ENCODE measurements around the gene RBBP4.

The RBBP4 gene

DNA sequence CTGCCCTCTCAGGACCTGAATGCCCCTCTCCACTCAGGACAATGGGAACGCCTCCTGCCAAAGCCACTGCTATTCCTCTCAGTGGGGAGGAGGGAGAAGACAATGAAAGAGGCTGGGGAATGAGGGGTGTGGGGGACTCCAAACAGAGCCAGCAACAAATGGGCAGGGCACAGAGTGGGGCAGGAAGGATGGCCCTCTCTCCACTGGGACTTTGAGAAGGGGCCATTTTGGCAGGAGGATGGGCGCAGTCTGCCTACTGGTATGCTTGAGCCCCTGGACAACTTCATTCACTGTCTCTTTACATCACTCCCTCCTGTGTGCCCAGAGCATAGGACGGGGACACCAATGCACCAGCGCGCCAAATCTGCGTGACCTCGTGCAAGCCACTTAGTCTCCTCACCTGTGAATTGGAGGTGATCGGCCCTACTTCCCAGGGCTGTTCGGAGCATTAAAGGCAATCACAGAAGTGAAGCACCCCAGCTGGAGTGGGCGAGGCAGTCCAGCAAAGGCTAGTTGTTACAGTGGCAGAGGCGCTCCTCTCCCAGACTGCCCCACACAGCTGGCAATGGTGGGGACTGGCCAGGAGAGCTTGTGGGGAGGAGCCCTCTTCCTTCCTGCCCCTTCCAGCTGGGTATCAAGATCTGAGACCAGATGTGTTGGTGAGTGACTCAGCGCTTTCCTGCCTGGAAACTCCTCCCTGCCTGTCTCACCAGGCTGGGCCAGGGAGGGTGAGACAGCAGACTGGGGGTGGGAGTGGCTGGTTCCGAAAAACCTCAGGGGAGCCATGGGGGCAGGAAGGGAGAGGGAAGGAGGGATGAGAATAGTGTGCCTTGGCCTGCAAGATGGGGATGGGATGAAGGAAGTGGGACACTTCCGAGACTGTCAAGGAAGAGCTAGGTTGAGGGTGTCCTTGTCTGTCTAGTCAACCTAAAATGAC is 73.9 kb downstream of the RBBP4 start:
- peak; percentile 97 for DNase-seq

DNA sequence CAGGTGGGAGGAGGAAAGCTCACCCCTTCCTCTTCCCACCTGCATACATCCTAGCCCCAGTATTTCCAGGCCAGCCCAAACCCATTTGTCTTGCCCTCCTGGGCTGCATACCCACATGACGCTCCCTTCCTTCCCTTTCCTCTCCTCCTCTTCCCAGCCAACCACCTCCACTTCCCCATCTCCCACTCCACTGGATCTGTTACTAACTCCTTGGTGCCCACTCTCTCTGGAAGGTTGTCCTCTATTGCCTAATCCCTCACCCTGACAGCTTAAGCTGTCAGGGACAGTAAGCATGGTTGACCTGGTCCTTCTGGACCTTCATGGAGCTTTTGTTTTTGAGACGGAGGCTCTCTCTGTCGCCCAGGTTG is 74.6 kb downstream of the RBBP4 start:
- no peak for DNase-seq

DNA sequence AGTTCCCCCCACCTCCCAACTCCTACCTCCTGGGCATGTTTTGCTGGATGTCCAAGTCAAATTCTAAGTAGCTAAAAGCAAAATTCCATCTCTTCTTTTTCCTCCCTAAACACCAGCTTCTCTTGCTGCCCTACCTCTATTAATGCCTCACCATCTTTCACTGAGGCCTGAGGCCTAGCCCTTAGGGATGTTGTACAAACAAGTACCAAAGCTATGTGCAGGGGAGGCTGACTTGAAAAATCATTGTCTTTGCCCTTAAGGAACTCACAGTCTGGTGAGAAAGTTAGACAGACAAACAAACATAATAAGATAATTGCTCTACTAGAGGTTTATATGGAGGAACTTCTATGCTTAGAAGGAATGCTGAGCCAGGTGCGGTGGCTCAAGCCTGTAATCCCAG is 76.9 kb downstream of the RBBP4 start:
- no peak for DNase-seq

DNA sequence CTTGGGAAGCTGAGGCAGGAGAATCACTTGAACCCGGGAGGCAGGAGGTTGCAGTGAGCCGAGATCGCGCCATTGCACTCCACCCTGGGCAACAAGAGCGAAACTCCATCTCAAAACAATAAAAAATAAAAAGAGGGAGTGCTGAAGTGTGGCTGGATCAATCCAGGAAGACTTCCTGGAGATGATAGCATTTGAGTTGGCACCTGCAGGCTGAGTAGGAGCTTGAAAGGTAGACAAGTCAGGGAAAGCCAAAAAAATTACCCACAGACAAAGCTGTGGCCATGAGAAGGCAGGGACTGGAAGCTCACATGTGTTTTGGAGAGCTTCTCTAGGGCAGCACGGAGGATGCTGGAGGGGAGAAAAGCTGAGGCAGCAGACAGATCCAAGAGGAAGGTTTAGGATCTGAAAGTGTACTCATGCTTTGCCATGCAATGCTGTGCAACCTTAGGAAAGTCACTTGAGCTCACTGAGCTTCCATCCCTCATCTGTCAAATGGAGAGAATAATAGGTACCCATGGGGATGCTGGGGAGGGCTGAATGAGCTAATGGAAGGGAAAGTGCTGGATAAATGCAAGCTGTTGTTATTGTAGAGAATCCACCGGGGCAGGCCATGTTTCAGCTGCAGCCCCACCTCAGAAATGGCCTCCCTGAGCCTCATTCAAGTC is 77.5 kb downstream of the RBBP4 start:
- DNase-seq = no peak

DNA sequence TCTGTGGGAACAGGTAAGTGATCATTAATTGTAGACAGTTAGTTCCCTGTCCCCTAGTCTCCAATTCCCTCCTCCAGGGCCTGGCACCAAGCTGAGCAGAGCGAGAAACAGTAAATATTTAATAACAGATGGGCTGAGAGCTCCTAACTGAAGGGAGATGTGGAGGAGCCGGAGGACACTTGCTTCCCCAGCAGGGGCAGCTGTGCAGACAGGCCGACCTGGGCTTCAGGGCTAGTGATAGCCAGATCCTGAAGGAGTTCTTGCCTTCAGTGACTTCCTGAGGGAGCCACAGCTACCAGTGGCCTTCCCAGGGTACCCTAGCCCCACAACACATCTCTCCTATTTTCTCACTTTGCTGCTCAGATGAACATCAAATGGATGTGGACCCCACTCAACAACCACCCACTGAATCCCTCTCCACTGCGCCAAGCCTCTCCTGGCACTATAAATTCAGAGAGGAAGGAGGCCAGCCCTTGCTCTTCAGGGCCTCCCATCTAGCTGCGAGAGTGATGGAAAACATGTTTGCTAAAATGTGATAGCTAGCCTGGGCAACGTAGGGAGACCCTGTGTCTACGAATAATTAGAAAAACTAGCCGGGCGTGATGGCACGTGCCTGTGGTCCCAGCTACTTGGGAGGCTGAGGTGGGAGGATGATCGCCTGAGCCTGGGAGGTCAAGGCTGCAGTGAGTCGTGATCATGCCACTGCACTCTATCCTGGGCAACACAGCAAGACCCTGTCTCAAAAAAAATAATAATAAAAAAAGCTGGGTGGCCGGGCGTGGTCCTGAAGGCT is 78.4 kb downstream of the RBBP4 start:
- DNase-seq = no peak

DNA sequence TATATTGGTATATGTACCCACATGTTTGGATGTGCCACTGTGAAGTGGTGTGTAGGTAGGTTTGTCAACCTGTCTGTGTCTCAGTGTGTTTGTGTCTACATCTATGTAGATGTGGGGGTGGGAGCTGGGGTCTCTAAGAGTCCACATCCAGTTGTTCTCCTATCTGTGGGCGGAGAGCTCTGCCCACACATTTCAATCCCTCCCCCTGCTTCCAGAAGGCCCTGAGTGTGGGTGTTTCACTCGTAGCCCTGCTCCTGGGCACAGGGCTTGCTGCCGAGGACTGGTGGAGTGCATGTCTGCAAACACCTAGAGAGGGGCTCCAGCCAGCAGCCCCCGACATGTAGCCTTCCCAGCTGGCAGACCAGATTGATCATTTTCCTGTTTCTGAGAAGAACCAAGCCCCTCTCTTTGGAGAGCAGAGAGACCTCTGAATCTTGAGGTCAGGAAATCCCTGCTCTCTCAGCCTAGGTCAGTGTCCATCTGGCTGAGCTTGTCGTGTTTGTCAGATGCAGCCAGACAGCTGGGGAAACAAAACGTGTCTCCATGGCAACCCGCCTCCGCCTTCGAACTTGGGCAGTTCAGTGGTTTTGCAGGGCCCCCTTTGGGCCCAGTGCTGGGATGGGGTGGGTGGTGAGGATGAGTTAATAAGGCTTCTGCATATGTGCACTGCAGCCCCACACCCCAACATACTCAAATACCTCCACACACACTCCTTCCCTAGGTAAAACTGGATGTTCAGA is 82.7 kb downstream of the RBBP4 start:
- no peak for DNase-seq

Measured in hematopoietic multipotent progenitor cell treated with erythropoietin and hydrocortisone succinate and interleukin-3 and kit ligand, for 4 days (in vitro differentiated cells).